Measurements from ENCODE around the gene VPS33B.

VPS33B gene

DNA sequence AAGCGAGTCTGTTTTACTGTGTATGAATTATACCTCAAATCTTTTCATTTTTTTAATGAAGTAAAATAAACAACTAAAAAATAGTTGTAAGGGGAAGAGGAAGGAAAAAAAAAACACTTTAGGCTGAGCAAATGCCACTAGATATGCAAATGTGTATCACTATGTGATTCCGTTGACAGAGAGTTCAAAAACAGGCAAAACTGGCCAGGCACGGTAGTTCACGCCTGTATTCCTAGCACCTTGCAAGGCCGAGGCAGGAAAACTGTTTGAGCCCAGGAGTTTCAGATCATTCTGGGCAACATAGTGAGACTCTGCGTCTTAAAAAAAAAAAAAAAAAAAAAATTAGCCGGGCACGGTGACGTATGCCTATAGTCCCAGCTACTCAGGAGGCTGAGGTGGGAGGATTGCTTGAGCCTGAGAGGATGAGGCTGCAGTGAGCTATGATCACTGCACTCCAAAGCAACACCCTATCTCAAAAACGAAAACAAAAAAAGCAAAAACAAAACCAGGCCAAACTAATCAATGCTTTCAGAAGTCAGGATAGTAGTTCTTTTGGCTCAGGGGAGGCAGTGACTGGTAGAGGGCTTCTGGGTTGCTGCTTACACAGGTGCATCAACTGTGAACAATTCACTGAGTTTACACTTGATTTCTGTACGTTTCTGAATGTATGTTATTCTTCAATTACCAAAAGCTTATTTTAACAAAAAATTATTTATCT, 35.4 kb downstream of the VPS33B start:
- Mint-ChIP-seq H3K36me3 (ENCODE audit: insufficient read depth) (peaks cover 5% of the 10 kb centered on the region), H3K9me3 (no peaks in the 10 kb centered on the region), H3K4me1 (ENCODE audit: low read depth in 2 of 2) (peaks cover 7 to 13% of the 10 kb centered on the region in 2 donors), H3K27ac (no peak overlapping the region), H3K27me3 (no peaks in the 10 kb centered on the region), H3K4me3 (peak overlapping the region; percentile 21 to 27)
- ATAC-seq (replicated peaks) (no peak), DNase-seq (no peak)

DNA sequence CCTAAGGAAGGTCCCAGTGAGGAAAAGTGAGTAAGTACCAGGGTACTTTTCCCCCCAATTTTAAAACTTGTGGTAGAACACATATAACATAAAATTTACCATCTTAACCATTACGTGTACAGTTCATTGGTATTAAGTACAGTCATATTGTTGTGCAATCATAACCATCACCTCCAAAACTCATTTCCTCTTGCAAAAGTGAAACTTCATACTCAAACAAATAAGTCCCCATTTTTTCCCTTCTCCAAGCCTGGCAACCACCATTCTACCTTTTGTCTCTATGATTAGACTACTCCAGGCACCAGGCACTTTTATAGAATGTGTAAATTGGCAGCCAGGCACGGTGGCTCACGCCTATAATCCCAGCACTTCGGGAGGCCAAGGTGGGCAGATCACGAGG, 40.3 kb downstream of the VPS33B start:
- no peaks in the 10 kb centered on the region for H3K27me3 Mint-ChIP-seq
- peaks cover 8% of the 10 kb centered on the region for H3K36me3 Mint-ChIP-seq (ENCODE audit: insufficient read depth)
- no peak overlapping the region for H3K27ac Mint-ChIP-seq
- DNase-seq: no peak
- H3K4me3 Mint-ChIP-seq: no peak overlapping the region
- H3K4me1 Mint-ChIP-seq (ENCODE audit: low read depth in 2 of 2): peaks cover 1 to 5% of the 10 kb centered on the region in 2 donors
- no peak for ATAC-seq (replicated peaks)
- no peaks in the 10 kb centered on the region for H3K9me3 Mint-ChIP-seq

DNA sequence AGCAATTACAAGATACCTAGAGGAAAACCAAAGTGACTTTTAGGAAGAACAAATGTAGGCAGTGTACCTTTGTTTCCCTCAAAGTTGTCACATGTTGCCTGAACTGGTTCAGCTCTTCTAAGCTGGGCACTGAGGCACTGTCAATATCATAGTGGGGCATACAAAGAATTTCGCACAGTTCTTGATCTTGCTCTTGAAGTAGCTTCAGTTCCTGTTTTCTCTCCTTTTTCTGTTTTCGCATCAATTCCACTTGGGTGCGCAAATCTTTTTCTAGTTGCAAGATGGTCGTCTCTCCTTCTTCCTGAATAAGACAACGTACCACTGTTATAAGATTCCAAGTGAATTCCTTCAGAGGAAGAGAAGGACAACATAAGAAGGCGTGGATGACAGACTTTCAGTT, 40.7 kb downstream of the VPS33B start:
- Mint-ChIP-seq H3K36me3 (ENCODE audit: insufficient read depth) (peaks cover 8% of the 10 kb centered on the region), H3K4me1 (ENCODE audit: low read depth in 2 of 2) (peaks cover 1 to 5% of the 10 kb centered on the region in 2 donors), H3K27ac (no peak overlapping the region), H3K4me3 (no peak overlapping the region), H3K9me3 (no peaks in the 10 kb centered on the region), H3K27me3 (no peaks in the 10 kb centered on the region)
- DNase-seq: no peak
- no peak for ATAC-seq (replicated peaks)

DNA sequence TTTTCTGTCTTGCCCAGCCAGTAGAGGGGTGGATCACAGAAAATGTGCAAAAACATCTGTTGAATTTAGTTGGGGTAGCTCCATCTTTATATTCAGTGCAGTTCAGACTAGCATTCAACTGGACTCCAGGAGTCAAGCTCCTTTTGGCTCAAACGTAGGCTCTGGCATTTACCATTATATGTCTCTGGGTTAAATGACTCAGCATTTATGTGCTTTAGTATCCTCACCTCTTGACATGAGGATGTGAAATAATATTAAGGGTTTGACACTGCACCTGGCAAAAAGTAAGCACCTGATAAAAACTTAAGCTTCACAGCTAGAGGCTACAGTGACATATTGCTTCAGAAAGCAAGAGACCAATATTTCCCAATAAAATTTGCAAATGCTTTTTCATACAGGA, 42.8 kb downstream of the VPS33B start:
- H3K4me1 Mint-ChIP-seq (ENCODE audit: low read depth in 2 of 2): peaks cover 0 to 1% of the 10 kb centered on the region in 2 donors
- no peaks in the 10 kb centered on the region for H3K9me3 Mint-ChIP-seq
- no peak overlapping the region for H3K27ac Mint-ChIP-seq
- no peak overlapping the region for H3K4me3 Mint-ChIP-seq
- ATAC-seq (replicated peaks): no peak
- DNase-seq: no peak
- H3K27me3 Mint-ChIP-seq: no peaks in the 10 kb centered on the region
- peaks cover 14% of the 10 kb centered on the region for H3K36me3 Mint-ChIP-seq (ENCODE audit: insufficient read depth)

DNA sequence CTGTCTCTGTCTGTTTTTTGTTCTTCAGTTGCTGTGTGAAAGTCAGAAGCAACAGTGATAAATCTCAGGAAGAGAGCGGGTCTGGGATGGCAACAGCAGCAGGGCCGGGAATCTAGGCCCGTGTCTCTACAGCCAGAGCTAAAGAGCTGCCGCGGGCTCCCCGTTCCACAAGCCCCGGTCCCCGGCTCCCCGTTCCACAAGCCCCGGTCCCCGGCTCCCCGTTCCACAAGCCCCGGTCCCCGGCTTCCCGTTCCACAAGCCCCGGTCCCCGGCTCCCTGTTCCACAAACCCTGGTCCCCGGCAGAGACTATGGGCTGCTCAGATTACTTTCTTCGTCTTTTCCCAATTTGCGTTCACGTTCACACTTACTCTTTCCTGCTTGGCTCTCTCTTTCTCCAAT, 48.2 kb downstream of the VPS33B start:
- DNase-seq: no peak
- Mint-ChIP-seq H3K27me3 (no peaks in the 10 kb centered on the region), H3K36me3 (ENCODE audit: insufficient read depth) (peaks cover 12% of the 10 kb centered on the region), H3K4me3 (no peak overlapping the region), H3K9me3 (no peaks in the 10 kb centered on the region), H3K27ac (peak overlapping the region in 1 of 2 donors; percentile 42), H3K4me1 (ENCODE audit: low read depth in 2 of 2) (peaks cover 0 to 2% of the 10 kb centered on the region in 2 donors)
- no peak for ATAC-seq (replicated peaks)

DNA sequence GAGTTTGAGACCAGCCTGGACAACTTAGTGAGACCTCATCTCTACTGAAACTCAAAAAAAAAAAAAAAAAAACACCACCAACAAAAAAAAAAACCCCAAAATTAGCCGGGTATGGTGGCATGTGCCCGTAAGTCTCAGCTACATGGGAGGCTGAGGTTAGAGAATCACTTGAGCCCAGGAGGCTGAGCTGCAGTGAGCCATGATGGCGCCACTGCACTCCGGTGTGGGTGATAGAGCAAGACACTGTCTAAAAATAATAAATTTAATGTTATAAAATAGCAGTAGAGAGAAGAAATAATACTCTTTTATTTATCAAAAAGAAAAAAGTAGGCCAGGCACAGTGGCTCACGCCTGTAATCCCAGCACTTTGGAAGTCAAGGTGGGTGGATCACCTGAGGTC, 50.3 kb downstream of the VPS33B start:
- ATAC-seq (replicated peaks) (no peak), DNase-seq (no peak)
- Mint-ChIP-seq H3K9me3 (no peaks in the 10 kb centered on the region), H3K4me1 (ENCODE audit: low read depth in 2 of 2) (peaks cover 0 to 2% of the 10 kb centered on the region in 2 donors), H3K27ac (no peak overlapping the region), H3K27me3 (no peaks in the 10 kb centered on the region), H3K4me3 (no peak overlapping the region), H3K36me3 (ENCODE audit: insufficient read depth) (peaks cover 9% of the 10 kb centered on the region)

DNA sequence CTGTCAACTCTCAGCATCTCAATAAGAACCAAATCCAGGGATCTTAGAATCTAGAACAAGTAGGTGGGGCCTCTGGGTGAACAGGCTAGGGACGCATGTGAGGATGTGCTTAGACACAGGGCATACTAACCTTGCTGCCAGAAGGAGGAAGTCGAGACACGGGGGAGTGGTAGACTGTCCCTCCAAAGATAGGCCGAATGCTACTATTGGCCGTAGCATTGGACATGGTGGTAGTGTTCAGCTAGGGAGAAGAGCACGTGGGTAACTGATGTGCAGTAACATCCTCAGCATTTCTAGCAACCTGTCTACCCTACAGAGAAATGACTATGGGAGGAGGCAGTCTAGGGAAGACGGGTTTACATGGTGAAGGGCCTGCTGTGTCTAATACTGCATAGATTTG, 52.1 kb downstream of the VPS33B start:
- ATAC-seq (replicated peaks): no peak
- no peak for DNase-seq
- Mint-ChIP-seq H3K36me3 (ENCODE audit: insufficient read depth) (peaks cover 7% of the 10 kb centered on the region), H3K27ac (no peak overlapping the region), H3K4me3 (no peak overlapping the region), H3K27me3 (no peaks in the 10 kb centered on the region), H3K9me3 (no peaks in the 10 kb centered on the region), H3K4me1 (ENCODE audit: low read depth in 2 of 2) (peaks cover 0 to 2% of the 10 kb centered on the region in 2 donors)

DNA sequence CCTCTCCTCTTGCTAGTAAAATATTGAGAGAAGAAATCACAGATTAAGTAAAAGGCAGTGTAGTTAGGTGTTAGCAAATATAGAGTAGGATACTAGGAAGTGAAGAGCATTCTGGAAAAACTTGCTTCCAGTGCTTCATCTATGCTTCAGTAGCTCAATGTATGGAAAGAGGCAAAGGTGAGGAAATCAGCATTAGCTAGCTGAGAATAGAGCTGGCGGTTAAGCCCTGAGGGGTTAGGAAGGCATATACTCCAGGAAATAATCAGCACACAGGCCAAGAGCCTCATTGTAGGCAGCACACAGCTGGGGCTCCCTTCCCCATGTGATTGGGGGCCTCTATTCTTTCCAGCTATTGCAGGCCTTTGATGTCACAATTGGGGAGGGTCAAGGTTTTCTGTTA, 54.0 kb downstream of the VPS33B start:
- Mint-ChIP-seq H3K36me3 (ENCODE audit: insufficient read depth) (no peaks in the 10 kb centered on the region), H3K27me3 (no peaks in the 10 kb centered on the region), H3K27ac (peak overlapping the region in 1 of 2 donors; percentile 38), H3K4me1 (ENCODE audit: low read depth in 2 of 2) (peaks cover 0 to 2% of the 10 kb centered on the region in 2 donors), H3K9me3 (no peaks in the 10 kb centered on the region), H3K4me3 (no peak overlapping the region)
- DNase-seq: no peak
- no peak for ATAC-seq (replicated peaks)

DNA sequence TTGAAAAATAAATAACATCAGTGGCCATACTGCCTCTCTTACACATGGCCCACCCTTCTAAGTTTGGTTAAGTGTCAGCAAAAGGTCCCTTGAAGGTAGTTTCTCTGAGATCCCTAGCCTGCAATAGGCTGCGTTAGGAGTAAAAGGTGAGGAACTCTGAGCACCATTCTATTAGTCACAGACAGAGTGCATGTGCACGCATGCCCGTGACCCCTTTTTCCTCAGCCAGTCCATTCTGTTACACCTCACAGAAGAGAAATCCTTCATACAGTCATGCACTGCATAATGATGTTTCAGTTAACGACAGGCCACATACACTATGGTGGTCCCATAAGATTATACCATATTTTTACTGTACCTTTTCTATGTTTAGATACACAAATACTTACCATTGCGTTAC, 55.2 kb downstream of the VPS33B start:
- Mint-ChIP-seq H3K4me1 (ENCODE audit: low read depth in 2 of 2) (peaks cover 0 to 2% of the 10 kb centered on the region in 2 donors), H3K36me3 (ENCODE audit: insufficient read depth) (peaks cover 3% of the 10 kb centered on the region), H3K27me3 (no peaks in the 10 kb centered on the region), H3K27ac (no peak overlapping the region), H3K4me3 (no peak overlapping the region), H3K9me3 (no peaks in the 10 kb centered on the region)
- ATAC-seq (replicated peaks) (no peak), DNase-seq (no peak)

DNA sequence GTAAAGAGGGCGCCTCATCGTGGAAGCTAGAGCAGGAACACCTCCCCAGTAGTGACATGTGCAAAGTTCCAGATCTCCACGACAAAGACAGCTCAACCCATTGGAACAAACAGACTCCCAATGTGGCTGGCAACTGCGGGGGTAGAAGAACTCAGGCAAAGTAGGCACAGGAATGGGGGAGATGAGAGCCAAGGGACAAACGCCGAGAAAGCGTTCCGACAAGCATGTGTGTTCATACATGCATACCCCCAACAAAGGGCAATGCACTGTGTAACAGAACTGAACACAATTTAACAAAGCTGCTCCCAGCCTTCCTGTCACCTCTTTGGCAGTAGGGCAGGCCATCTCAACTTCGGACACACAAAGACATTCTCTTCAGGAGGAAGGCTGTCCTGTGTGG, 56.1 kb downstream of the VPS33B start:
- peaks cover 0 to 2% of the 10 kb centered on the region in 2 donors for H3K4me1 Mint-ChIP-seq (ENCODE audit: low read depth in 2 of 2)
- ATAC-seq (replicated peaks) (no peak), DNase-seq (no peak)
- no peaks in the 10 kb centered on the region for H3K27me3 Mint-ChIP-seq
- peak overlapping the region in 1 of 2 donors; percentile 21 for H3K27ac Mint-ChIP-seq
- no peak overlapping the region for H3K4me3 Mint-ChIP-seq
- H3K9me3 Mint-ChIP-seq: no peaks in the 10 kb centered on the region
- H3K36me3 Mint-ChIP-seq (ENCODE audit: insufficient read depth): peaks cover 3% of the 10 kb centered on the region

DNA sequence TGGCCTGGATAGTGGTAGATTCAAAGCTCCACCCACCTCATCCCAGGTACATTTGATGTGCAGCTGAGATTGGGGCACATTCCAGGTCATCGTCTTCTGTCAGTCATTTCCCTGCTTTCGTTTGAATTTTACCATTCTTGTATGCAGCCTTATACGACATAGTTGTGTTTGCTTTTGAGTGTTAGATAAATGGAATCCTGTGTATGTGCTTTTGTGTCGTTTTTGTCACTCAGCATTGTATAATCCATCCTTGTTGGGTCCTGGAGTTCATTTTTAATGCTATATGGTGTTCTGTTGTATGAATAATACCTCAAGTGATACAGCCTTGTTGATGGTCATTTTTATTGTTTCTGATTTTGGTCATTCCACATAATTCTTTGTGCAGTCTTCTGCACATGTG, 60.4 kb downstream of the VPS33B start:
- Mint-ChIP-seq H3K9me3 (no peaks in the 10 kb centered on the region), H3K4me1 (ENCODE audit: low read depth in 2 of 2) (no peaks in the 10 kb centered on the region), H3K4me3 (no peak overlapping the region), H3K27me3 (no peaks in the 10 kb centered on the region), H3K27ac (no peak overlapping the region), H3K36me3 (ENCODE audit: insufficient read depth) (peaks cover 16% of the 10 kb centered on the region)
- ATAC-seq (replicated peaks) (no peak), DNase-seq (no peak)

DNA sequence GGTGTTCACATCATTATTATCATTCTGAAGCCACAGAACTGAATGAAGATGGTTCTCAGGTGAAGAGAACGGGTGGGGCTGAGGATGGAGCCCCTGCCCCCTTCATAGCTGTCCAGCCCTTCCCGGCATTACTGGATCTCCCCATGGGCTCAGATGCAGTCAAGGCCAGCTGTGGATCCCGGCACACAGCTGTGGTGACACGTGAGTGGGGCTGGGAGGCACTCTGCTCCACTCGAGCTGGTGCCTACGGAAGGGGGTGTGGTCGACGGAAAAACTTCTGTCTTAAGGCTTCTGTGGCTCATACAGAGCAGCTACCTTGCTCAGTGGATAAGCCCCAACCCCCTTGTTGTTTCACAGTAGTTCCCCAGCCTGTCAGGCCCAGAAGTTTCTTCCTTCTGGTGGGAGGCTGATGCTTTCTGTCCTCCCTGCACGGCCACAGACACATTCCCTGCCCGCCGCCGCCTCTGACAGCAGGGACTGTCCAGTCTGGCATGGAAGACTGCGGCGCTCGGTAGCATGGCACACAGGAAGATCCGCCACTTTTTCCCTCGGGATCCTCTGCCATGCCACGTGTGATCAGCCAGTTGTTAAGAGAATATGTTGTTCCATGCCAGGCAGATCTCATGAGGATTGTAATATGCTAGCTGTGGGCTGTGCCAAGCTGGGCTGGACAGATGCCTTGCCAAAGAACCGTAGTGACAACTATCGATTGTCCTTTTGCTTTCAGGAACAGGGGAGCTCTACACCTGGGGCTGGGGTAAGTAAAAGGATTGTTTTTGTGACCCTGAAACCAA, 61.9 kb downstream of the VPS33B start:
- Mint-ChIP-seq H3K4me3 (no peak overlapping the region), H3K36me3 (ENCODE audit: insufficient read depth) (peaks cover 16% of the 10 kb centered on the region), H3K4me1 (ENCODE audit: low read depth in 2 of 2) (no peaks in the 10 kb centered on the region), H3K27ac (no peak overlapping the region), H3K9me3 (no peaks in the 10 kb centered on the region), H3K27me3 (no peaks in the 10 kb centered on the region)
- no peak for ATAC-seq (replicated peaks)
- no peak for DNase-seq

DNA sequence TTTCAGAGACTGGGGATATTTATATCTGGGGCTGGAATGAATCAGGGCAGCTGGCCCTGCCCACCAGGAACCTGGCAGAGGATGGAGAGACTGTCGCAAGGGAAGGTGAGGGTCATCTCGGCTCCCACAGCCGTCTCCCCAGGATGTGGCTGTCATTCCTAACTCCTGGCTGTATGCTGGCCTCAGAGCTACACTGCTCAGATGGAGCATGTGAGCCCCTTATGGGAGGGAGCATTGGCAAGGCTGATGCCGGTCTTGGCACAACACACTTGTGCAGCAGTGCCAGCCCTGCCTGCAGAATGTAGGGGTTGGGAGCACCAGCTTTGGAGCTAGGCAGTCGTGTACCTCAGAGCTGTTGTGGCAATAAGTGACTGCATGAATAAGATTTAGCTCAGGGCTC, 62.5 kb downstream of the VPS33B start:
- Mint-ChIP-seq H3K4me1 (ENCODE audit: low read depth in 2 of 2) (peaks cover 2 to 5% of the 10 kb centered on the region in 2 donors), H3K27me3 (no peaks in the 10 kb centered on the region), H3K36me3 (ENCODE audit: insufficient read depth) (peaks cover 17% of the 10 kb centered on the region), H3K4me3 (no peak overlapping the region), H3K9me3 (no peaks in the 10 kb centered on the region), H3K27ac (no peak overlapping the region)
- DNase-seq: no peak
- ATAC-seq (replicated peaks): no peak

DNA sequence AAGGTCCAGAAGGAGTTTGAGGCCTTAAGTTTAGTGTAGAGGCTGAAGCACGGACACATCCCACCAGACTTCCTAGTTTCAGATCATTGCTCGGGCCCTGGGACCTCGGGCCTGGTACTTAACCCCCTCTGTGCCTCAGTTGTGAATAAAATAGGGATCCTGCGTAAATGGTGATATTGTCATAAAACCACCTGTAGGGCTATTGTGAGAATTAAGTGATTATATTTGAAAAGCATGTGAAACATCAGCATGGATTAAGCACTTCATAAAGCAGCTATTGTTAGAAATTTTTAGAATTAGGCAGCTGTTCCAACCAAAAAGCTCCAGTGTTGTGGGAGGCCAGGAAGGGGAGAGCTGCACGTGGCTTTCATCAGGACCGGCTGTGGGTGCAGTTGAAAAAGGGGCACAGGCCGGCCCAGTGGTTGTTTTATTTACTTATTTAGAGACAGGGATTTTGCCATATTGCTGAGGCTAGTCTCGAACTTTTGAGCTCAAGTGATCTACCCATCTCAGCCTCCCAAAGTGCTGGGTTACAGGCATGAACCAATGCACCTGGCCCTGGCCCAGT, 63.3 kb downstream of the VPS33B start:
- Mint-ChIP-seq H3K4me3 (no peak overlapping the region), H3K27ac (no peak overlapping the region), H3K4me1 (ENCODE audit: low read depth in 2 of 2) (peaks cover 3 to 6% of the 10 kb centered on the region in 2 donors), H3K9me3 (no peaks in the 10 kb centered on the region), H3K36me3 (ENCODE audit: insufficient read depth) (peaks cover 22% of the 10 kb centered on the region), H3K27me3 (no peaks in the 10 kb centered on the region)
- no peak for ATAC-seq (replicated peaks)
- no peak for DNase-seq
